Spleen (tissue), 7 donors: ENCODE results near the gene MYO3B.

ENCODE experiments used
- POLR2A ChIP-seq, 3 donors: fragments of 450-650 bp; IDR thresholded peaks; one replicate each; pipeline ENCODE4 v1.5.1; 2017; ENCODE audit warnings: antibody characterized with exemption in 3 of 3, mild to moderate bottlenecking in 1 of 3
- POLR2AphosphoS5 ChIP-seq, 3 donors: sonication (generic); formaldehyde crosslinking; IDR thresholded peaks; one replicate each; pipeline ENCODE4 v1.5.1; 2017; ENCODE audit warnings: antibody characterized with exemption in 3 of 3
- TF ChIP-seq, protein P1 (sequence below), 11 experiments: fragments of 200-600 bp in 7 of 11; fragments of 450-650 bp in 4 of 11; sonication (generic) in 4 of 11; IDR thresholded peaks in 8 of 11; conservative IDR thresholded peaks in 3 of 11; 1 replicate in 7 of 11; 2 replicates in 4 of 11; pipeline versions ENCODE4 v1.4.0 to v1.8.0; 2016 to 2021; ENCODE audit warnings: antibody characterized with exemption in 11 of 11, inconsistent platforms in 4 of 11, mild to moderate bottlenecking in 1 of 11
- donor health status: DM: no; HTN: no; CAD: no; lungs with moderate emphysema.
- donor health status: DM: no; HTN: no; CAD: no.
- donor health status: DM: no; HTN: no; CAD: no.

DNA sequence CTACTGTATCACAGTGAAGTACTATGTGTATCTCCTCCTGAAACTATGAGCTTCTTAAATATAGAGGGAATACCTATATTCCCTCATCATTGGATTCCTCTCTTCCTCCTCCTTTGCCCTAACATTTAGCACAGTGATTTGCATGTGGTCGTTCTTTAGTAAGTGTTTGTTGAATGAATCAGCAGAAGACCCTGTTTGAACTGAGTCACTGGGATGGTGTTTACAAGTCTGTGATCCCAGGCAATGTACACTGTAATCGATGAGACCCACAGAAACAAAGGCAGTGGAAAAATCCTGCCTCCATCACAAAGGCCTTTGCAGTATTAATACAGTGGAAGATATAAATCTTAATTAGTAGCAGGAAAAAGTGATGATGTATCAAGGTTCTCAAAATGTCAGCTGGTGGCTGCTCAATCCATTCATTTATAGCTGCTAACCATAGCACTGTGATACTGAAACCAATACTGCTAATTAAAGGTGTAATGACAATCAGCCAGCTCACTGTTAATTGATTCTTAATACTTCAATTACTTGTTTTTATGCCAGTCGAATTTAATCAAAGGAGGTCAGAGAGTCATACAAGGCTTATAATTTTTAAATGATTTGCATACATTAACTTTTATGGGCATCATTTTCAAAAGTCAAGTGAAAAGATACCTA is 20.8 kb upstream of the MYO3B start:
- TF ChIP-seq, protein P1, sequence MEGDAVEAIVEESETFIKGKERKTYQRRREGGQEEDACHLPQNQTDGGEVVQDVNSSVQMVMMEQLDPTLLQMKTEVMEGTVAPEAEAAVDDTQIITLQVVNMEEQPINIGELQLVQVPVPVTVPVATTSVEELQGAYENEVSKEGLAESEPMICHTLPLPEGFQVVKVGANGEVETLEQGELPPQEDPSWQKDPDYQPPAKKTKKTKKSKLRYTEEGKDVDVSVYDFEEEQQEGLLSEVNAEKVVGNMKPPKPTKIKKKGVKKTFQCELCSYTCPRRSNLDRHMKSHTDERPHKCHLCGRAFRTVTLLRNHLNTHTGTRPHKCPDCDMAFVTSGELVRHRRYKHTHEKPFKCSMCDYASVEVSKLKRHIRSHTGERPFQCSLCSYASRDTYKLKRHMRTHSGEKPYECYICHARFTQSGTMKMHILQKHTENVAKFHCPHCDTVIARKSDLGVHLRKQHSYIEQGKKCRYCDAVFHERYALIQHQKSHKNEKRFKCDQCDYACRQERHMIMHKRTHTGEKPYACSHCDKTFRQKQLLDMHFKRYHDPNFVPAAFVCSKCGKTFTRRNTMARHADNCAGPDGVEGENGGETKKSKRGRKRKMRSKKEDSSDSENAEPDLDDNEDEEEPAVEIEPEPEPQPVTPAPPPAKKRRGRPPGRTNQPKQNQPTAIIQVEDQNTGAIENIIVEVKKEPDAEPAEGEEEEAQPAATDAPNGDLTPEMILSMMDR (IDR thresholded peaks at IDR 0.05 in 8 of 11, conservative IDR thresholded peaks at IDR 0.05 in 3 of 11): no peak
- TF ChIP-seq POLR2AphosphoS5 (IDR thresholded peaks at IDR 0.05) (no peak), POLR2A (IDR thresholded peaks at IDR 0.05) (no peak)
